Measurements from ENCODE around the gene SLF2. TPM values are rescaled to one million over a fixed set of nuclear protein-coding genes. Genes with fewer than 3 reads are reported as not detected.
A peak's percentile ranks its signal among the peaks of the same experiment; 100 is the strongest.

SLF2 gene
- total and polyA plus RNA-seq, 9 of the 15 experiments (the other 6 are each of a cell fraction or from before 2014, with no cell fraction given), result 1.7 to 18.4 (median 7.8) TPM

- Histone ChIP-seq H3K4me3 (no peak overlapping the region), H2AFZ (ENCODE audit: low read depth, low read length) (no peak overlapping the region), H3K79me2 (ENCODE audit: control insufficient read depth, insufficient read depth, low read length) (no peaks in the 10 kb centered on the region), H4K20me1 (replicated peaks; ENCODE audit: control insufficient read depth, insufficient read depth, low read length) (no peaks in the 10 kb centered on the region), H3K27ac (ENCODE audit: extremely low read depth, low read depth, low read length) (no peak overlapping the region), H3K36me3 (ENCODE audit: control insufficient read depth, insufficient read depth, low read length) (no peaks in the 10 kb centered on the region), H3K9me1 (ENCODE audit: control insufficient read depth, insufficient read depth, low read length) (no peaks in the 10 kb centered on the region), H3K9ac (ENCODE audit: insufficient read depth in 1 of 2, low read depth in 2 of 2, low read length in 2 of 2) (no peak overlapping the region; a peak in 1 of 4 replicates), H3K27me3 (ENCODE audit: control insufficient read depth in 2 of 2, insufficient read depth in 2 of 2, low read length in 2 of 2) (no peaks in the 10 kb centered on the region), H3K4me1 (replicated peaks in 1 of 2; ENCODE audit: control insufficient read depth in 2 of 2, insufficient read depth in 2 of 2, low read length in 2 of 2) (peaks cover 12 to 14% of the 10 kb centered on the region in 2 experiments), H3K4me2 (ENCODE audit: insufficient read depth, low read length) (no peak overlapping the region), H3K9me3 (replicated peaks; ENCODE audit: control insufficient read depth, insufficient read depth, low read depth, low read length) (no peaks in the 10 kb centered on the region)
- intact Hi-C loops (cut with micrococcal nuclease), result no loop called here
- BruUV-seq (replicated peaks), result no TSS peak
- ChIA-PET POLR2A (no interaction called here), CTCF (ENCODE audit: low intra/inter-chr PET ratio) (no interaction called here)
- FAIRE-seq (no peak), ATAC-seq (no peak), DNase-seq (ENCODE audit: extremely low read depth in 1 of 4, low spot score in 3 of 4) (no peak)
- WGBS (ENCODE audit: insufficient coverage, low coverage, missing lambda C conversion rate), result 42% methylated on average over 4 of the region's 4 CpGs
- TF ChIP-seq MECOM (CRISPR knock-in tag; IDR thresholded peaks at IDR 0.05) (no peak), MAX (CRISPR knock-in tag; IDR thresholded peaks at IDR 0.05) (peak; percentile 5; the same call in 1 of the 2 replicates), TARDBP (IDR thresholded peaks at IDR 0.05) (no peak)
- in situ Hi-C loops (cut with MboI), result no loop called here
Observed at GRCh38 chr10:100970914-100971811, 58.4 kb downstream of the SLF2 start.
